ENCODE results near the gene SAMD14. TPM values are rescaled to one million over a fixed set of nuclear protein-coding genes. Genes with fewer than 3 reads are reported as not detected.
A peak's percentile ranks its signal among the peaks of the same experiment; 100 is the strongest.

Gene SAMD14
- total RNA-seq, 1 donor, result 2.5 TPM

- Histone ChIP-seq H4K20me1 (ENCODE audit: insufficient read depth, low read length) (no peaks in the 10 kb centered on the region), H3K4me2 (ENCODE audit: insufficient read depth, low read length) (no peak overlapping the region), H3K27ac (ENCODE audit: low read depth, low read length) (no peak overlapping the region), H3K27me3 (ENCODE audit: insufficient read depth, low read length) (no peaks in the 10 kb centered on the region), H3K4me3 (ENCODE audit: insufficient read depth, low read length) (no peak overlapping the region), H3K36me3 (ENCODE audit: insufficient read depth, low read length) (peaks cover 3% of the 10 kb centered on the region), H2AFZ (ENCODE audit: low read length) (no peak overlapping the region), H3K79me2 (ENCODE audit: insufficient read depth, low read length) (no peaks in the 10 kb centered on the region), H3K4me1 (ENCODE audit: insufficient read depth, low read length) (no peaks in the 10 kb centered on the region), H3K9me3 (ENCODE audit: low read depth, low read length) (no peaks in the 10 kb centered on the region)
- DNase-seq (ENCODE audit: insufficient read length, low spot score, missing footprints), result peak; percentile 37
- no peak for TF ChIP-seq CTCF (IDR thresholded peaks at IDR 0.05; ENCODE audit: extremely low read depth, low read depth, low read length)
These were observed 37.4 kb upstream of the SAMD14 start for GRCh38 chr17:50167371-50167770.

GRCh38 chr17:50166518-50167181, 36.7 kb upstream of the SAMD14 start:
- Histone ChIP-seq H3K4me3 (ENCODE audit: insufficient read depth, low read length) (no peak overlapping the region), H4K20me1 (ENCODE audit: insufficient read depth, low read length) (no peaks in the 10 kb centered on the region), H3K4me2 (ENCODE audit: insufficient read depth, low read length) (no peak overlapping the region), H3K27ac (ENCODE audit: low read depth, low read length) (no peak overlapping the region), H3K79me2 (ENCODE audit: insufficient read depth, low read length) (no peaks in the 10 kb centered on the region), H2AFZ (ENCODE audit: low read length) (no peak overlapping the region), H3K9me3 (ENCODE audit: low read depth, low read length) (no peaks in the 10 kb centered on the region), H3K4me1 (ENCODE audit: insufficient read depth, low read length) (peaks cover 2% of the 10 kb centered on the region), H3K36me3 (ENCODE audit: insufficient read depth, low read length) (peaks cover 1% of the 10 kb centered on the region), H3K27me3 (ENCODE audit: insufficient read depth, low read length) (no peaks in the 10 kb centered on the region)
- TF ChIP-seq CTCF (IDR thresholded peaks at IDR 0.05; ENCODE audit: extremely low read depth, low read depth, low read length), result no peak
- peak; percentile 38 for DNase-seq (ENCODE audit: insufficient read length, low spot score, missing footprints)

GRCh38 chr17:50165867-50166517, 36.0 kb upstream of the SAMD14 start, which contains the start of gene SGCA:
Gene SGCA, plus strand, starts transcription at chr17:50166005. Its CDS starts 36 bp downstream, at chr17:50166041.
- TF ChIP-seq CTCF (IDR thresholded peaks at IDR 0.05; ENCODE audit: extremely low read depth, low read depth, low read length), result no peak
- DNase-seq (ENCODE audit: insufficient read length, low spot score, missing footprints), result peak; percentile 27
- no peak within 1 kb of the TSS for H3K4me3 ChIP-seq (ENCODE audit: insufficient read depth, low read length)

GRCh38 chr17:50165466-50165865, 35.5 kb upstream of the SAMD14 start:
- H3K4me2 ChIP-seq (ENCODE audit: insufficient read depth, low read length), result no peak overlapping the region
- DNase-seq (ENCODE audit: insufficient read length, low spot score, missing footprints), result peak; percentile 11
- no peak for TF ChIP-seq CTCF (IDR thresholded peaks at IDR 0.05; ENCODE audit: extremely low read depth, low read depth, low read length)
- no peaks in the 10 kb centered on the region for H4K20me1 ChIP-seq (ENCODE audit: insufficient read depth, low read length)
- no peak overlapping the region for H3K4me3 ChIP-seq (ENCODE audit: insufficient read depth, low read length)
- H3K27me3 ChIP-seq (ENCODE audit: insufficient read depth, low read length), result no peaks in the 10 kb centered on the region
- H2AFZ ChIP-seq (ENCODE audit: low read length), result no peak overlapping the region
- no peaks in the 10 kb centered on the region for H3K79me2 ChIP-seq (ENCODE audit: insufficient read depth, low read length)
- H3K9me3 ChIP-seq (ENCODE audit: low read depth, low read length), result no peaks in the 10 kb centered on the region
- H3K36me3 ChIP-seq (ENCODE audit: insufficient read depth, low read length), result no peaks in the 10 kb centered on the region
- H3K4me1 ChIP-seq (ENCODE audit: insufficient read depth, low read length), result peaks cover 11% of the 10 kb centered on the region
- H3K27ac ChIP-seq (ENCODE audit: low read depth, low read length), result no peak overlapping the region

More at GRCh38 chr17:50165867-50166517, 36.0 kb upstream of the SAMD14 start, which contains the start of gene SGCA:
- H3K27me3 ChIP-seq (ENCODE audit: insufficient read depth, low read length), result no peaks in the 10 kb centered on the region
- H3K9me3 ChIP-seq (ENCODE audit: low read depth, low read length), result no peaks in the 10 kb centered on the region
- H2AFZ ChIP-seq (ENCODE audit: low read length), result no peak within 1 kb of the TSS
- H3K4me1 ChIP-seq (ENCODE audit: insufficient read depth, low read length), result peaks cover 7% of the 10 kb centered on the region
- no peaks in the 10 kb centered on the region for H3K36me3 ChIP-seq (ENCODE audit: insufficient read depth, low read length)
- H3K79me2 ChIP-seq (ENCODE audit: insufficient read depth, low read length), result no peaks in the 10 kb centered on the region
- no peak within 1 kb of the TSS for H3K27ac ChIP-seq (ENCODE audit: low read depth, low read length)
- no peaks in the 10 kb centered on the region for H4K20me1 ChIP-seq (ENCODE audit: insufficient read depth, low read length)
- H3K4me2 ChIP-seq (ENCODE audit: insufficient read depth, low read length), result no peak within 1 kb of the TSS
